HL-60 (cell line): ENCODE measurements around the gene ZNF146.
"Not testable (repeated sequence)": the region's sequence is repeated elsewhere in the genome, so short reads cannot be mapped to it uniquely, and the experiment has no call there.

Source experiments
- DNase-seq, 2 experiments: peaks; one replicate each; pipeline ENCODE4 v3.0.0-alpha.2; 2010 to 2020; ENCODE audit warnings: low read depth in 1 of 2, low spot score in 1 of 2
- H3K27ac ChIP-seq: fragments of 250-450 bp; sonication (Bioruptor Pico); replicated peaks from 2 replicates; pipeline ENCODE4 v1.5.1; 2020; ENCODE audit warnings: mild to moderate bottlenecking, moderate library complexity
- H3K27me3 ChIP-seq: fragments of 250-450 bp; sonication (Bioruptor Pico); 2 replicates; pipeline ENCODE4 v1.5.1; 2021; ENCODE audit warnings: mild to moderate bottlenecking, moderate library complexity; ENCODE audit not compliant: insufficient read depth, poor library complexity, severe bottlenecking
- H3K4me3 ChIP-seq: replicated peaks from 2 replicates; pipeline ENCODE4 v1.5.1; 2011; ENCODE audit warnings: mild to moderate bottlenecking, control low read depth, low read length; ENCODE audit not compliant: insufficient read depth
- GABPA ChIP-seq: IDR thresholded peaks from 2 replicates; pipeline ENCODE4 v1.6.1; 2012; ENCODE audit warnings: low read depth
- POLR2AphosphoS5 ChIP-seq: IDR thresholded peaks from 2 replicates; pipeline ENCODE4 v1.6.1; 2012; ENCODE audit warnings: low read depth
- SPI1 ChIP-seq: IDR thresholded peaks from 2 replicates; pipeline ENCODE4 v1.6.1; 2012; ENCODE audit warnings: low read depth, mild to moderate bottlenecking, borderline replicate concordance
- TF ChIP-seq, protein P1 (sequence below): IDR thresholded peaks from one replicate; pipeline ENCODE4 v1.5.1; 2011; ENCODE audit warnings: low read length, control low read depth, inconsistent platforms; ENCODE audit not compliant: insufficient read depth
- TF ChIP-seq, protein P2 (sequence below): IDR thresholded peaks from 2 replicates; pipeline ENCODE4 v1.6.1; 2012; ENCODE audit warnings: low read depth; ENCODE audit not compliant: insufficient replicate concordance

ZNF146 gene

DNA sequence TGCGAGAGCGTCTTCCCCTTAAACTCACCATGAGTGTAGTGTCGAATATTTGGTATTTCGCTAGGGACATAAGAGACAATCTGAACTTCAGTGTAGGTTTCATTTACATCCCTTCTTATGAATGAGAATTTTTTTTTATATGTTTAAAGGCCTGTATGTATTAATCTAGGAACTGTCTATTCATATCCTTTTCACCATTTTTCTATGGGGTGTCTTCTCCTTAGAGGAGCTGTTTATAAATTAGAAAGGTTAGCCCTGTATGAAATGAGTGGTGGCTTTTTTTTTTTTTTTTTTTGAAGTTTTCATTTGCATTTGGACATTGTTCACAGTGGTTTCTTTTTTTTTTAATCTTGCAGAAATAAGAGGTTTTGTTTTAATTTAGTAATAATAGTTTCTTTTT, 7.6 kb downstream of the ZNF146 start:
- Histone ChIP-seq H3K27me3 (no peaks in the 10 kb centered on the region), H3K4me3 (no peak overlapping the region), H3K27ac (no peak overlapping the region)
- no peak for DNase-seq
- TF ChIP-seq, protein P1, sequence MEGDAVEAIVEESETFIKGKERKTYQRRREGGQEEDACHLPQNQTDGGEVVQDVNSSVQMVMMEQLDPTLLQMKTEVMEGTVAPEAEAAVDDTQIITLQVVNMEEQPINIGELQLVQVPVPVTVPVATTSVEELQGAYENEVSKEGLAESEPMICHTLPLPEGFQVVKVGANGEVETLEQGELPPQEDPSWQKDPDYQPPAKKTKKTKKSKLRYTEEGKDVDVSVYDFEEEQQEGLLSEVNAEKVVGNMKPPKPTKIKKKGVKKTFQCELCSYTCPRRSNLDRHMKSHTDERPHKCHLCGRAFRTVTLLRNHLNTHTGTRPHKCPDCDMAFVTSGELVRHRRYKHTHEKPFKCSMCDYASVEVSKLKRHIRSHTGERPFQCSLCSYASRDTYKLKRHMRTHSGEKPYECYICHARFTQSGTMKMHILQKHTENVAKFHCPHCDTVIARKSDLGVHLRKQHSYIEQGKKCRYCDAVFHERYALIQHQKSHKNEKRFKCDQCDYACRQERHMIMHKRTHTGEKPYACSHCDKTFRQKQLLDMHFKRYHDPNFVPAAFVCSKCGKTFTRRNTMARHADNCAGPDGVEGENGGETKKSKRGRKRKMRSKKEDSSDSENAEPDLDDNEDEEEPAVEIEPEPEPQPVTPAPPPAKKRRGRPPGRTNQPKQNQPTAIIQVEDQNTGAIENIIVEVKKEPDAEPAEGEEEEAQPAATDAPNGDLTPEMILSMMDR: no peak
- TF ChIP-seq SPI1: no peak
- no peak for TF ChIP-seq POLR2AphosphoS5
- TF ChIP-seq GABPA: no peak
- TF ChIP-seq, protein P2, sequence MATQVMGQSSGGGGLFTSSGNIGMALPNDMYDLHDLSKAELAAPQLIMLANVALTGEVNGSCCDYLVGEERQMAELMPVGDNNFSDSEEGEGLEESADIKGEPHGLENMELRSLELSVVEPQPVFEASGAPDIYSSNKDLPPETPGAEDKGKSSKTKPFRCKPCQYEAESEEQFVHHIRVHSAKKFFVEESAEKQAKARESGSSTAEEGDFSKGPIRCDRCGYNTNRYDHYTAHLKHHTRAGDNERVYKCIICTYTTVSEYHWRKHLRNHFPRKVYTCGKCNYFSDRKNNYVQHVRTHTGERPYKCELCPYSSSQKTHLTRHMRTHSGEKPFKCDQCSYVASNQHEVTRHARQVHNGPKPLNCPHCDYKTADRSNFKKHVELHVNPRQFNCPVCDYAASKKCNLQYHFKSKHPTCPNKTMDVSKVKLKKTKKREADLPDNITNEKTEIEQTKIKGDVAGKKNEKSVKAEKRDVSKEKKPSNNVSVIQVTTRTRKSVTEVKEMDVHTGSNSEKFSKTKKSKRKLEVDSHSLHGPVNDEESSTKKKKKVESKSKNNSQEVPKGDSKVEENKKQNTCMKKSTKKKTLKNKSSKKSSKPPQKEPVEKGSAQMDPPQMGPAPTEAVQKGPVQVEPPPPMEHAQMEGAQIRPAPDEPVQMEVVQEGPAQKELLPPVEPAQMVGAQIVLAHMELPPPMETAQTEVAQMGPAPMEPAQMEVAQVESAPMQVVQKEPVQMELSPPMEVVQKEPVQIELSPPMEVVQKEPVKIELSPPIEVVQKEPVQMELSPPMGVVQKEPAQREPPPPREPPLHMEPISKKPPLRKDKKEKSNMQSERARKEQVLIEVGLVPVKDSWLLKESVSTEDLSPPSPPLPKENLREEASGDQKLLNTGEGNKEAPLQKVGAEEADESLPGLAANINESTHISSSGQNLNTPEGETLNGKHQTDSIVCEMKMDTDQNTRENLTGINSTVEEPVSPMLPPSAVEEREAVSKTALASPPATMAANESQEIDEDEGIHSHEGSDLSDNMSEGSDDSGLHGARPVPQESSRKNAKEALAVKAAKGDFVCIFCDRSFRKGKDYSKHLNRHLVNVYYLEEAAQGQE: no peak

DNA sequence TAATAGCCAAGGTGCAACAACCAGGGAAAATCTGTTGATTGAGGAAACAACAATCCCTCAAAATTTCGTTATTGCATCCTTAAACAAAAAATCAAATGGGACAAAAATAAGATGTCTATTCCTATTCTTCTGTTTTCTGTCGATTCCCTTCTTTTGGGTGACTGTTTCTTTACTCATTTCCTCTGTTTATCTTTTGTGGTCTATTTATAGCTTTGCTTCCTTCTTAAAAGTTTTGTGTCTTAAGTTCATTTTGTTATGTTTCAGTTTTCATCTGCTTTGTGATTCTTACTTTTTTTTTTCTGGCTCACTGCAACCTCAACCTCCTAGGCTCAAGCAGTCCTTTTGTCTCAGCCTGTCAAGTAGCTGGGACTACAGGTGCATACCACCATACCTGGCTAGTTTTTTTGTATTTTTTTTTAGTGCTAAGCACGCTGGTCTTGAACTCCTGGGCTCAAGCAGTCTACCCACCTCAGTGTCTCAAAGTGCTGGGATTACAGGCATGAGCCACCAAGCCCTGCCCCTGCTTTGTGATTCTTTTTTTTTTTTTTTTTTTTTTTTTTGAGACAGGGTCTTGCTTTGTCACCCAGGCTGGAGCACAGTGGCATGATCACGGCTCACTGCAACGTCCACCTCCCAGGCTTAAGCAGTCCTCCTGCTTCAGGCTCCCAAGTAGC, 10.4 kb downstream of the ZNF146 start:
- no peaks in the 10 kb centered on the region for H3K27me3 ChIP-seq
- TF ChIP-seq, protein P1: no peak
- TF ChIP-seq, protein P2: no peak
- no peak for TF ChIP-seq POLR2AphosphoS5
- TF ChIP-seq SPI1: no peak
- no peak for TF ChIP-seq GABPA
- DNase-seq: no peak
- H3K27ac ChIP-seq: no peak overlapping the region
- H3K4me3 ChIP-seq: no peak overlapping the region

DNA sequence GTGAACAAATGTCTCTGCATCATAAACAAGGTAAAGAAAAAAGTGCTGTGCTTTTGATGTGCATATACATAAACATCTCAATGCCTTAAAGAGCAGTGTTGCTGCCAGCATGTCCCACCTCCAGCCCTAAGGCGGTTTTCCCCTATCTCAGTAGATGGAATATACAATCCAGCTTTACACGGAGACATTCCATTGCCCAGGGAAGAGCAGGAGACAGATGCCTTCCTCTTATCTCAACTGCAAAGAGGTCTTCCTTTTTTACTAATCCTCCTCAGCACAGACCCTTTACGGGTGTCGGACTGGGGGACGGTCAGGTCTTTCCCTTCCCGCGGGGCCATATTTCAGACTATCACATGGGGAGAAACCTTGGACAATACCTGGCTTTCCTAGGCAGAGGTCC, 18.7 kb downstream of the ZNF146 start:
- not testable (repeated sequence) for DNase-seq, H3K27me3 ChIP-seq, H3K27ac ChIP-seq, H3K4me3 ChIP-seq

DNA sequence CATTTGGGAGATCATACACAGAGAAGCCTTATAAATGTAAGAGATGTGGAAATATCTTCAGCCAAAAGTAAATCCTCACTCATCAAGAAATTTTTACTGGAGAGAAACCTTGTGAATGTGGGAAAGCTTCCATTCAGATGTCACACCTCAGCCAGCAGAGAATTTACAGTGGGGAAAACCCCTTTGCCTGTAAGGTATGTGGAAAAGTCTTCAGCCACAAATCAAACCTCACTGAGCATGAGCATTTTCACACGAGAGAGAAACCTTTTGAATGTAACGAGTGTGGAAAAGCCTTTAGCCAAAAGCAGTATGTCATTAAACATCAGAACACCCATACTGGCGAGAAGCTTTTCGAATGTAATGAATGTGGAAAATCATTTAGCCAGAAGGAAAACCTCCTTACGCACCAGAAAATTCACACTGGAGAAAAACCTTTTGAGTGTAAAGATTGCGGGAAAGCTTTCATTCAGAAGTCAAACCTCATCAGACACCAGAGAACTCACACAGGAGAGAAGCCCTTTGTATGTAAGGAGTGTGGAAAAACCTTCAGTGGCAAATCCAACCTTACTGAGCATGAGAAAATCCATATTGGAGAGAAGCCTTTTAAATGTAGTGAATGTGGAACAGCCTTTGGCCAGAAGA, 21.5 kb downstream of the ZNF146 start:
- no peak for DNase-seq
- no peaks in the 10 kb centered on the region for H3K27me3 ChIP-seq
- H3K4me3 ChIP-seq: no peak overlapping the region
- no peak overlapping the region for H3K27ac ChIP-seq
- TF ChIP-seq SPI1 (no peak), POLR2AphosphoS5 (0 out of 2 replicates have a peak, but pooled peaks have one; percentile 25)
- TF ChIP-seq, protein P1: no peak
- TF ChIP-seq, protein P2: no peak
